Gastrocnemius medialis (tissue), 4 donors: ENCODE measurements around the gene PKHD1. TPM values are rescaled to one million over a fixed set of nuclear protein-coding genes. Genes with fewer than 3 reads are reported as not detected.

Experiments
- ATAC-seq, 2 donors: fragments of 150-250 bp; one replicate each; pipeline ENCODE4 v1.9.1; 2016
- DNase-seq, 2 donors: peaks; one replicate each; pipeline ENCODE4 v3.0.0-alpha.2; 2019
- H3K27ac ChIP-seq, 4 donors: fragments of 200-600 bp; sonication (generic); 1 replicate in 1 of 4; 2 replicates in 3 of 4; pipeline ENCODE4 v1.5.1; 2016 to 2018; ENCODE audit warnings: mild to moderate bottlenecking in 2 of 4, moderate library complexity in 1 of 4
- H3K27me3 ChIP-seq, 3 donors: fragments of 200-600 bp; sonication (generic) in 2 of 3; 1 replicate in 1 of 3; 2 replicates in 2 of 3; pipeline versions ENCODE4 v1.5.1 to v1.6.0; 2016 to 2019; ENCODE audit warnings: mild to moderate bottlenecking in 1 of 3, moderate library complexity in 1 of 3
- H3K36me3 ChIP-seq, 2 donors: fragments of 200-600 bp; sonication (generic) in 1 of 2; one replicate each; pipeline ENCODE4 v1.5.1; 2017 to 2018
- H3K4me1 ChIP-seq, 2 donors: fragments of 200-600 bp; sonication (generic) in 1 of 2; one replicate each; pipeline ENCODE4 v1.5.1; 2016 to 2017; ENCODE audit warnings: mild to moderate bottlenecking in 2 of 2
- H3K4me3 ChIP-seq, 4 donors: fragments of 200-600 bp; sonication (generic) in 3 of 4; 1 replicate in 1 of 4; 2 replicates in 3 of 4; pipeline ENCODE4 v1.5.1; 2016 to 2019; ENCODE audit warnings: mild to moderate bottlenecking in 2 of 4
- H3K9me3 ChIP-seq, 3 donors: fragments of 200-600 bp; sonication (generic) in 2 of 3; 1 replicate in 1 of 3; 2 replicates in 2 of 3; pipeline ENCODE4 v1.5.1; 2016 to 2019
- POLR2A ChIP-seq, 2 donors: fragments of 450-650 bp; IDR thresholded peaks; one replicate each; pipeline ENCODE4 v1.6.1; 2017; ENCODE audit warnings: antibody characterized with exemption in 2 of 2, mild to moderate bottlenecking in 2 of 2, moderate library complexity in 2 of 2
- in situ Hi-C, 4 donors: fragments of 200-750 bp; cut with MboI; loops; one replicate each; pipeline versions ENCODE4 v1.15.0 to v1.8.0; 2017; ENCODE audit warnings: low sequenced_read_pairs in 4 of 4
- intact Hi-C: fragments of 100-400 bp; cut with DNase I; formaldehyde crosslinking; loops from one replicate; pipeline ENCODE4 v1.15.1; 2023; ENCODE audit warnings: low total_unique reads
- total RNA-seq, 4 donors: library from RNA; depleted of rRNA; stranded (reverse); fragments of >200 nt; gene quantifications; one replicate each; pipeline versions ENCODE4 v1.1.0 to v1.2.3, GENCODE V29; 2016
- TF ChIP-seq, protein P1 (sequence below), 5 experiments: fragments of 450-650 bp in 3 of 5; fragments of 200-600 bp in 2 of 5; sonication (generic) in 2 of 5; IDR thresholded peaks in 4 of 5; conservative IDR thresholded peaks in 1 of 5; 1 replicate in 4 of 5; 2 replicates in 1 of 5; pipeline ENCODE4 v1.5.1; 2016 to 2019; ENCODE audit warnings: antibody characterized with exemption in 5 of 5, mild to moderate bottlenecking in 3 of 5, moderate library complexity in 3 of 5

The PKHD1 gene
- total RNA-seq, 4 donors from 2014 or later, result 0.02 to 0.05 (median 0.02) TPM; not detected in 1

- ATAC-seq (no peak), DNase-seq (no peak)
- Histone ChIP-seq H3K9me3 (no peaks in the 10 kb centered on the region), H3K27me3 (no peaks in the 10 kb centered on the region), H3K4me1 (peaks cover 0 to 14% of the 10 kb centered on the region in 2 donors), H3K27ac (no peak overlapping the region), H3K4me3 (no peak overlapping the region), H3K36me3 (no peaks in the 10 kb centered on the region)
- intact Hi-C loops (no loop called here), in situ Hi-C loops (no loop called here)
- TF ChIP-seq, protein P1, sequence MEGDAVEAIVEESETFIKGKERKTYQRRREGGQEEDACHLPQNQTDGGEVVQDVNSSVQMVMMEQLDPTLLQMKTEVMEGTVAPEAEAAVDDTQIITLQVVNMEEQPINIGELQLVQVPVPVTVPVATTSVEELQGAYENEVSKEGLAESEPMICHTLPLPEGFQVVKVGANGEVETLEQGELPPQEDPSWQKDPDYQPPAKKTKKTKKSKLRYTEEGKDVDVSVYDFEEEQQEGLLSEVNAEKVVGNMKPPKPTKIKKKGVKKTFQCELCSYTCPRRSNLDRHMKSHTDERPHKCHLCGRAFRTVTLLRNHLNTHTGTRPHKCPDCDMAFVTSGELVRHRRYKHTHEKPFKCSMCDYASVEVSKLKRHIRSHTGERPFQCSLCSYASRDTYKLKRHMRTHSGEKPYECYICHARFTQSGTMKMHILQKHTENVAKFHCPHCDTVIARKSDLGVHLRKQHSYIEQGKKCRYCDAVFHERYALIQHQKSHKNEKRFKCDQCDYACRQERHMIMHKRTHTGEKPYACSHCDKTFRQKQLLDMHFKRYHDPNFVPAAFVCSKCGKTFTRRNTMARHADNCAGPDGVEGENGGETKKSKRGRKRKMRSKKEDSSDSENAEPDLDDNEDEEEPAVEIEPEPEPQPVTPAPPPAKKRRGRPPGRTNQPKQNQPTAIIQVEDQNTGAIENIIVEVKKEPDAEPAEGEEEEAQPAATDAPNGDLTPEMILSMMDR (IDR thresholded peaks at IDR 0.05 in 4 of 5, conservative IDR thresholded peaks at IDR 0.05 in 1 of 5), result no peak
- no peak for TF ChIP-seq POLR2A (IDR thresholded peaks at IDR 0.05)
Measured at GRCh38 chr6:52124126-52125121, 37.0 kb upstream of the PKHD1 start.

DNA sequence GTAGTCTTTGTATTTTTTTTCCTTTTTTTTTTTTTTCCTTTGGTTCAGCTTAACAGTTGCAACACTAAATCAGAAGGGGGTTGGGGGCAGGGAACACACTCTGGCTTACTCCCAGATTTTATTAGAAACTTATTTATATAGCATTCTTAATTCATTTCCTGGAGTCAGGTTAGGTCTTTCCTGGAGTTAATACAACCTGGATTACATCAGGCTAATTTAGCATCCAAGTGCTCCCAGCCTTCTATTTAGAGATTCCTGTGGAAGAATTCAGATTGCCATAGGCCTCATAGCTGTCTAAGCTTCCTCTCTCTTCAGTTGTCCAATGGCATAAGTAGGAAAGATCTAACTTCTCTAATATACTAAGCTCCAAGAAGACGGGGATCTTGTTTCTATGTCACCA lies 35.8 kb upstream of the PKHD1 start:
- DNase-seq, result no peak
- Histone ChIP-seq H3K27me3 (no peaks in the 10 kb centered on the region), H3K36me3 (no peaks in the 10 kb centered on the region), H3K27ac (no peak overlapping the region), H3K9me3 (no peaks in the 10 kb centered on the region), H3K4me1 (peaks cover 0 to 14% of the 10 kb centered on the region in 2 donors), H3K4me3 (no peak overlapping the region)
- in situ Hi-C loops, result no loop called here
- ATAC-seq, result no peak
- intact Hi-C loops, result no loop called here
- TF ChIP-seq, protein P1 (IDR thresholded peaks at IDR 0.05 in 4 of 5, conservative IDR thresholded peaks at IDR 0.05 in 1 of 5), result no peak
- TF ChIP-seq POLR2A (IDR thresholded peaks at IDR 0.05), result no peak

DNA sequence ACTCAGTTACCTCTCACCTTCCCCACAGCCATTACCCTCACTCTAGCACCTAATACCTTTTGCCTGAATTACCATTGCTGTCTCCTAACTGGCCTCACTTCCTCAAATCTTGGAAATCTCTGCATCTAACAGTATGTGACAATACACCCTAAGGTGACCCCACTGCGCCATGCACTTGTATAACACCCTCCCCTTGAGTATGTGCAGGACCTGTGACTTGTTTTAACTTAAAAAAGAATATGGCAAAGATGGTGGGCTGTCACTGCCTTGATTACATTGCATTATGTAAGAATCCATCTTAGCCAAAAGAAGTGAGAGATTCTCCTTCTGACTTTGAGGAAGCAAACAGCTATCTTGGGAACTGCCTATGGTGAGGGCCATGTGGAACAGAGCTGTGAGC lies 29.9 kb upstream of the PKHD1 start:
- TF ChIP-seq POLR2A (IDR thresholded peaks at IDR 0.05), result no peak
- Histone ChIP-seq H3K4me1 (peaks cover 3 to 10% of the 10 kb centered on the region in 2 donors), H3K27ac (no peak overlapping the region), H3K36me3 (no peaks in the 10 kb centered on the region), H3K4me3 (no peak overlapping the region), H3K9me3 (no peaks in the 10 kb centered on the region), H3K27me3 (no peaks in the 10 kb centered on the region)
- intact Hi-C loops (no loop called here), in situ Hi-C loops (no loop called here)
- DNase-seq (no peak), ATAC-seq (no peak)

GRCh38 chr6:52116605-52116948 lies 29.2 kb upstream of the PKHD1 start:
- TF ChIP-seq, protein P1 (IDR thresholded peaks at IDR 0.05 in 4 of 5, conservative IDR thresholded peaks at IDR 0.05 in 1 of 5), result no peak
- no peak for TF ChIP-seq POLR2A (IDR thresholded peaks at IDR 0.05)
- Histone ChIP-seq H3K4me3 (no peak overlapping the region), H3K27ac (no peak overlapping the region), H3K36me3 (no peaks in the 10 kb centered on the region), H3K4me1 (peaks cover 3 to 10% of the 10 kb centered on the region in 2 donors), H3K9me3 (no peaks in the 10 kb centered on the region), H3K27me3 (no peaks in the 10 kb centered on the region)
- in situ Hi-C loops, result no loop called here
- ATAC-seq (peak; percentile 90 to 94), DNase-seq (no peak)
- intact Hi-C loops, result no loop called here

DNA sequence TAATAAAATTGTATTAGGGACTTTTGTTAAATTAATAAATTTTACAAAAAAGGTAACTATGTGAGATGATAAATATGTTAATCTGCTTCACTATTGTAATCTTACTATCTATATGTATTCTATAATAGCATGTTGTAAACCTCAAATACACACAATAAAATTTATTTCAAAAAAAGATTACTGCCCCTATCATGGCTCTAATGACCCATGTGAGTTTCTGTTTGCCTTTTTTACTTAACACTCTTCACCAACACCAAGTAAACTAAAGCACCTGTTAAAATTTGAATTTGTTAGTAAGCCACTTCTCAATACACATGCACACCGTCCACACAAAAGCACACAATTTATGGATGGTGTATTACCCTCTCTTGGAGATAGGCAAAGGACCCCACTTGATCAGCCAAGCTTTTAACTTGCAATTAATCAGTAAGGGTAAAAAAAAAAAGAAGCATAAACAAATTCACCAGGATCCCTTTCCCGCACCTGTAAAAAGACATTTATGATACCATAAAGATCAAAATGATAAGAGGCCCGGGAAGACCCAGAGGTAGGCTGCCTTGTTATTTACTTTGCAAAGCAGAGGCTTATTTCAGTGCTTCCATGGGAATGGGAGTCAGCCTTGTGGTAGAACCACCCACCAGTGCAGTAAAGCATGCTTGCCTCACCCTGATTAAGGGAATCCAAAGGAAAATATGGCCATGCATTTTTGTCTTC lies 28.6 kb upstream of the PKHD1 start:
- Histone ChIP-seq H3K9me3 (no peaks in the 10 kb centered on the region), H3K27me3 (no peaks in the 10 kb centered on the region), H3K4me3 (no peak overlapping the region), H3K36me3 (no peaks in the 10 kb centered on the region), H3K27ac (no peak overlapping the region), H3K4me1 (peaks cover 3 to 10% of the 10 kb centered on the region in 2 donors)
- ATAC-seq (no peak), DNase-seq (no peak)
- TF ChIP-seq, protein P1 (IDR thresholded peaks at IDR 0.05 in 4 of 5, conservative IDR thresholded peaks at IDR 0.05 in 1 of 5), result no peak
- no peak for TF ChIP-seq POLR2A (IDR thresholded peaks at IDR 0.05)
- in situ Hi-C loops (no loop called here), intact Hi-C loops (no loop called here)
